Hepatocyte (in vitro differentiated cells): Measurements from ENCODE around the gene PDF. TPM values are rescaled to one million over a fixed set of nuclear protein-coding genes. Genes with fewer than 3 reads are reported as not detected.
"Not testable (repeated sequence)": the region's sequence is repeated elsewhere in the genome, so short reads cannot be mapped to it uniquely, and the experiment has no call there.

ENCODE experiments used
- DNase-seq: peaks from one replicate; pipeline ENCODE4 v3.0.0-alpha.2; 2016; ENCODE audit warnings: low spot score
- H2AFZ ChIP-seq: fragments of 200-600 bp; sonication (generic); 2 replicates; pipeline ENCODE4 v1.6.0; 2016; ENCODE audit warnings: antibody characterized with exemption, mild to moderate bottlenecking
- H3K27ac ChIP-seq: fragments of 200-600 bp; sonication (generic); 2 replicates; pipeline ENCODE4 v1.5.1; 2016; ENCODE audit warnings: mild to moderate bottlenecking
- H3K27me3 ChIP-seq: fragments of 200-600 bp; sonication (generic); 2 replicates; pipeline ENCODE4 v1.6.1; 2016
- H3K36me3 ChIP-seq: fragments of 200-600 bp; sonication (generic); replicated peaks from 2 replicates; pipeline ENCODE4 v1.5.1; 2016; ENCODE audit warnings: low read depth; ENCODE audit not compliant: insufficient read depth
- H3K4me1 ChIP-seq: fragments of 200-600 bp; sonication (generic); 2 replicates; pipeline ENCODE4 v1.5.1; 2016; ENCODE audit warnings: mild to moderate bottlenecking, moderate library complexity; ENCODE audit not compliant: insufficient read depth
- H3K4me2 ChIP-seq: fragments of 200-600 bp; sonication (generic); 2 replicates; pipeline ENCODE4 v1.6.0; 2016
- H3K4me3 ChIP-seq: fragments of 200-600 bp; sonication (generic); 2 replicates; pipeline ENCODE4 v1.5.1; 2016; ENCODE audit warnings: mild to moderate bottlenecking
- H3K79me2 ChIP-seq: fragments of 200-600 bp; sonication (generic); 2 replicates; pipeline ENCODE4 v1.6.0; 2017; ENCODE audit warnings: mild to moderate bottlenecking
- H3K9me2 ChIP-seq: fragments of 200-600 bp; sonication (generic); replicated peaks from 2 replicates; pipeline ENCODE4 v1.6.0; 2017; ENCODE audit warnings: mild to moderate bottlenecking; ENCODE audit not compliant: insufficient read depth
- H3K9me3 ChIP-seq: fragments of 200-600 bp; sonication (generic); 2 replicates; pipeline ENCODE4 v1.5.1; 2016; ENCODE audit warnings: low read depth, mild to moderate bottlenecking
- H4K20me1 ChIP-seq: fragments of 200-600 bp; sonication (generic); 2 replicates; pipeline ENCODE4 v1.6.0; 2016; ENCODE audit warnings: mild to moderate bottlenecking; ENCODE audit not compliant: insufficient read depth, poor library complexity, severe bottlenecking
- CTCF ChIP-seq: fragments of 200-600 bp; sonication (generic); IDR thresholded peaks from 2 replicates; pipeline ENCODE4 v1.5.1; 2016; ENCODE audit warnings: antibody characterized with exemption, mild to moderate bottlenecking; ENCODE audit not compliant: poor library complexity
- EZH2 ChIP-seq: fragments of 200-600 bp; sonication (generic); IDR thresholded peaks from 2 replicates; pipeline ENCODE4 v1.6.1; 2016; ENCODE audit warnings: antibody characterized with exemption, mild to moderate bottlenecking, borderline replicate concordance
- EZH2phosphoT487 ChIP-seq: fragments of 200-600 bp; sonication (generic); IDR thresholded peaks from one replicate; pipeline ENCODE4 v1.6.1; 2018; ENCODE audit warnings: antibody characterized with exemption, mild to moderate bottlenecking, low read depth, moderate library complexity; ENCODE audit not compliant: unreplicated experiment, severe bottlenecking
- WGBS: methylation state at CpG from one replicate; pipeline ENCODE4 v1.1.6; 2016; ENCODE audit warnings: low lambda C conversion rate; ENCODE audit errors: missing lambda C conversion rate; 5-methylcytosine and 5-hydroxymethylcytosine counted together
- polyA plus RNA-seq: library from polyadenylated mRNA; unstranded; fragments of >200 nt; fragmentation: Nextera tagmentation; extraction: Ambion mirVana; gene quantifications from 2 replicates; pipeline ENCODE4 v1.2.1, GENCODE V29; 2016
- total RNA-seq: library from RNA; depleted of rRNA; stranded (reverse); fragments of >200 nt; gene quantifications from 2 replicates; pipeline ENCODE4 v1.2.3, GENCODE V29; 2014

PDF gene
- total and polyA plus RNA-seq, 2 experiments from 2014 or later: 14.3 to 25.4 TPM

GRCh38 chr16:69301187-69301586 lies 29.2 kb downstream of the PDF start:
- H2AFZ ChIP-seq: no peak overlapping the region
- no peaks in the 10 kb centered on the region for H3K9me2 ChIP-seq
- no peaks in the 10 kb centered on the region for H3K4me1 ChIP-seq
- no peaks in the 10 kb centered on the region for H4K20me1 ChIP-seq
- H3K4me3 ChIP-seq: no peak overlapping the region
- H3K4me2 ChIP-seq: no peak overlapping the region
- H3K27me3 ChIP-seq: no peaks in the 10 kb centered on the region
- H3K27ac ChIP-seq: no peak overlapping the region
- DNase-seq: no peak
- H3K36me3 ChIP-seq: no peaks in the 10 kb centered on the region
- H3K9me3 ChIP-seq: no peaks in the 10 kb centered on the region
- TF ChIP-seq CTCF (no peak), EZH2phosphoT487 (no peak), EZH2 (no peak)
- WGBS: 84% methylated on average over 1 of the region's 1 CpG
- H3K79me2 ChIP-seq: no peaks in the 10 kb centered on the region

GRCh38 chr16:69298261-69298660 lies 32.1 kb downstream of the PDF start:
- no peak overlapping the region for H3K27ac ChIP-seq

GRCh38 chr16:69296771-69297170 lies 33.6 kb downstream of the PDF start:
- H3K9me2 ChIP-seq, H3K9me3 ChIP-seq, H3K27me3 ChIP-seq, H3K36me3 ChIP-seq, H3K27ac ChIP-seq, H4K20me1 ChIP-seq, H3K4me1 ChIP-seq, DNase-seq, H3K4me3 ChIP-seq, H3K4me2 ChIP-seq, H3K79me2 ChIP-seq, H2AFZ ChIP-seq: not testable (repeated sequence)
- 96% methylated on average over 7 of the region's 7 CpGs for WGBS

More at GRCh38 chr16:69298261-69298660, 32.1 kb downstream of the PDF start:
- H3K4me2 ChIP-seq: no peak overlapping the region
- no peaks in the 10 kb centered on the region for H3K9me3 ChIP-seq
- no peak for TF ChIP-seq EZH2phosphoT487
- no peak for TF ChIP-seq CTCF
- no peak for TF ChIP-seq EZH2
- no peak overlapping the region for H2AFZ ChIP-seq
- H3K9me2 ChIP-seq: no peaks in the 10 kb centered on the region
- no peaks in the 10 kb centered on the region for H4K20me1 ChIP-seq
- H3K4me1 ChIP-seq: no peaks in the 10 kb centered on the region
- H3K36me3 ChIP-seq: no peaks in the 10 kb centered on the region
- no peaks in the 10 kb centered on the region for H3K79me2 ChIP-seq
- no peak for DNase-seq
- 99% methylated on average over 3 of the region's 4 CpGs for WGBS
- H3K4me3 ChIP-seq: no peak overlapping the region
- H3K27me3 ChIP-seq: no peaks in the 10 kb centered on the region

- WGBS: 100% methylated on average over 1 of the region's 1 CpG
- Histone ChIP-seq H3K27me3 (no peaks in the 10 kb centered on the region), H4K20me1 (no peaks in the 10 kb centered on the region), H3K79me2 (no peaks in the 10 kb centered on the region), H3K36me3 (no peaks in the 10 kb centered on the region), H3K4me1 (no peaks in the 10 kb centered on the region), H3K4me3 (no peak overlapping the region), H3K4me2 (no peak overlapping the region), H3K9me3 (no peaks in the 10 kb centered on the region), H2AFZ (no peak overlapping the region), H3K27ac (no peak overlapping the region), H3K9me2 (no peaks in the 10 kb centered on the region)
- TF ChIP-seq EZH2 (no peak), CTCF (no peak), EZH2phosphoT487 (no peak)
- no peak for DNase-seq
Measured at GRCh38 chr16:69294051-69294450, 36.3 kb downstream of the PDF start.
